Measurements from ENCODE around the gene BAHCC1.

- TF ChIP-seq CTCF (IDR thresholded peaks at IDR 0.05) (no peak), POLR2A (IDR thresholded peaks at IDR 0.05) (no peak)
These were observed 61.5 kb downstream of the BAHCC1 start for GRCh38 chr17:81456798-81457197.
